Central memory CD8-positive, alpha-beta T cell (primary cell): Measurements from ENCODE around the gene MYT1.

Experiments
- ATAC-seq: fragments of 150-1000 bp; cut with Tn5 transposase; replicated peaks from 2 replicates; pipeline ENCODE4 v1.10.0; 2022; ENCODE audit warnings: mild to moderate bottlenecking, moderate FRiP score, moderate number of reproducible peaks; ENCODE audit not compliant: poor library complexity, severe bottlenecking; ENCODE audit errors: extremely low read depth
- DNase-seq, 2 donors: peaks; one replicate each; pipeline ENCODE4 v3.0.0; 2021; ENCODE audit warnings: low spot score in 2 of 2
- H3K27ac Mint-ChIP-seq: one replicate; pipeline ENCODE4 v1.8.0; 2022; ENCODE audit warnings: low read depth, mild to moderate bottlenecking, moderate library complexity, mixed read lengths
- H3K27me3 Mint-ChIP-seq: one replicate; pipeline ENCODE4 v1.8.0; 2022; ENCODE audit warnings: mixed read lengths
- H3K36me3 Mint-ChIP-seq: one replicate; pipeline ENCODE4 v1.8.0; 2022; ENCODE audit warnings: mild to moderate bottlenecking, moderate library complexity, mixed read lengths; ENCODE audit not compliant: insufficient read depth
- H3K4me1 Mint-ChIP-seq: one replicate; pipeline ENCODE4 v1.8.0; 2022; ENCODE audit warnings: mixed read lengths
- H3K4me3 Mint-ChIP-seq: one replicate; pipeline ENCODE4 v1.8.0; 2022; ENCODE audit warnings: mild to moderate bottlenecking, moderate library complexity, mixed read lengths
- H3K9me3 Mint-ChIP-seq: one replicate; pipeline ENCODE4 v1.8.0; 2022; ENCODE audit warnings: mixed read lengths

MYT1 gene

DNA sequence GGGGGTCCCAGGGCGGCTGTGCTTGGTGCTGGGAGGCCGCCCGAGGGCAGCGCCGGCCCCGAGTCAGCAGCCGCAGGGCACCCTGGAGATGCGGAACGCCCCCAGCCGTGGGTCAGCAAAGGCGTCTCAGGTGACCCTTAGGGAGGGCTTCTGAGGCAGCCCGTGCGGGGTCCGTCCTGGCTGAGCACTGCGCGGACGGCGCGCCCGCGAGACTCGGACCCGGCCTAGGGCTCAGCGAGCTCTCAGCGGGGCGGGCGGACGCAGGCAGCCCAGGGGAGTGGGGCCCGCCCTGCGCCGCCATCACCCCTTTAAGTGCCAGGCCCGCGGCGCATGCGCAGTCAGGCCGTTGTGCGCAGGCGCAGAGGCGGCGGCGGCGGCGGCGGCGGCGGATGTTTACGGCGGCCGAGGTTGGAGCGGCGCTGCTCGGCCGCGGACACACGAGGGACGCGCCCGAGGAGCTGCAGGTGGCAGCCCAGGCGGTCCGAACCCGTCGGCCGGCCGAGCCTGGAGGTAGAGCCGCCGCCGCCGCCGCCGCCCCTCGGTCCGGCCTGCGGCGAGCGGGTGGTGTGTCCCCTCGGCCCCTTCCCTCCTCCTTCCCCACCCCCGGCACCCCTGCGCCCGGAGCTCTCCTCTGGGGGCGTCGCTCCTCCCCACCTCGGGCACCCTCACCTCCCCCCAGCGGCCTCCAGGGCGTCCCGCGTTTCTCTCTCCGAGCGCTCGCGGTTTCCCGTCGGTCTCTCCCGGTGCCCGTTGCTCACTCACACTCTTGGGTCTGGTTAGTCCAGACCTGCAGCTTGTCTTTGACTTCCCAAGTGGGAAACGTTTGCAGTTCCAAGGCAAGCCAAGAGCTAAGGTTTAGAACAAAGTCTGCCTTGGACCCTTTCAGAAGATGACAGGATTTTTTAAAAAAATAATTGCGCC lies 91.4 kb downstream of the MYT1 start, which contains the start of gene PCMTD2:
Gene PCMTD2 (plus strand): TSS at position 388 of the 921 bp plus-strand sequence. CDS start 4,218 bp downstream, outside the sequence.
- DNase-seq (peak; percentile 70 to 79), ATAC-seq (peak; percentile 89)
- peak within 1 kb of the TSS; percentile 95 for H3K4me3 Mint-ChIP-seq
- H3K36me3 Mint-ChIP-seq = peaks cover 31% of the 10 kb centered on the region
- H3K4me1 Mint-ChIP-seq = peaks cover 53% of the 10 kb centered on the region
- H3K27me3 Mint-ChIP-seq = peaks cover 13% of the 10 kb centered on the region
- H3K9me3 Mint-ChIP-seq = no peaks in the 10 kb centered on the region
- peak within 1 kb of the TSS; percentile 98 for H3K27ac Mint-ChIP-seq

DNA sequence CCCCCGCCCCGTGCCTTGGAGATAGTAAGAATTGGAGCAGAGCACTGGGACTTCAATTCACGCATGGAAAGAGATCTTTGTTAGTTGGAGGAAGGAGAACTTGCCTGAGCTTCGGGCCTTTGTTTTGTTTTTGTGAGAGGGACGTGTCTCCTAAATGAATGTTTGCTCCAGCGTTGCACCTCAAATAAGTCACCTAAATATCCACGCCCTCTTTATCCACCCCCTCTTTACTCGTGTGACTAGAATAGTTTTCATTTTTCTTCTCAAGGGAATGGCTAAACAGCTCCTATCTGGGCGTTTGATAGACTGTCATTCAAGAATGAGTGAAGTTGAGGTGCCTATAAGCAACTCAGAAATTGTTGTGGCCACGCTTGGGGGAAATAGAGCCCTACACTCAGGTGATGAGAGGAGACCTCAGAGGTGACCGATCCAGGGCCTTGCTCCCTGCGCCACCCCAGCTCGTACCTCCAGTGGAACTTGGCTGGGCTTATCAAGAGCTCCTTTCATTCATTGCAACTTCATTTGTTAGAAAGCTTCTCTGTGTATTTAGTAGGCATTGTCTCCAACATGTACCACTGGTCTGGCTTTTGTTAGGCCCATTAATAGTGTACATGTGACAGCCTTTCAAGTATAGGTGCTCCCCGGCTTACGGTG lies 92.2 kb downstream of the MYT1 start:
- DNase-seq = no peak
- H3K9me3 Mint-ChIP-seq = no peaks in the 10 kb centered on the region
- H3K27me3 Mint-ChIP-seq = peaks cover 13% of the 10 kb centered on the region
- peak overlapping the region; percentile 98 for H3K27ac Mint-ChIP-seq
- peaks cover 61% of the 10 kb centered on the region for H3K4me1 Mint-ChIP-seq
- ATAC-seq = no peak
- H3K4me3 Mint-ChIP-seq = peak overlapping the region; percentile 95
- peaks cover 34% of the 10 kb centered on the region for H3K36me3 Mint-ChIP-seq

- Mint-ChIP-seq H3K9me3 (no peaks in the 10 kb centered on the region), H3K36me3 (peaks cover 34% of the 10 kb centered on the region), H3K27me3 (peaks cover 11% of the 10 kb centered on the region), H3K27ac (peak overlapping the region; percentile 98), H3K4me3 (peak overlapping the region; percentile 95), H3K4me1 (peaks cover 64% of the 10 kb centered on the region)
- no peak for ATAC-seq
- no peak for DNase-seq
Measured at GRCh38 chr20:64257107-64257757, 93.0 kb downstream of the MYT1 start.

GRCh38 chr20:64258071-64258823 lies 94.0 kb downstream of the MYT1 start:
- H3K4me3 Mint-ChIP-seq = no peak overlapping the region
- H3K27me3 Mint-ChIP-seq = peaks cover 1% of the 10 kb centered on the region
- DNase-seq (no peak), ATAC-seq (no peak)
- H3K9me3 Mint-ChIP-seq = no peaks in the 10 kb centered on the region
- no peak overlapping the region for H3K27ac Mint-ChIP-seq
- H3K36me3 Mint-ChIP-seq = peaks cover 34% of the 10 kb centered on the region
- peaks cover 74% of the 10 kb centered on the region for H3K4me1 Mint-ChIP-seq

DNA sequence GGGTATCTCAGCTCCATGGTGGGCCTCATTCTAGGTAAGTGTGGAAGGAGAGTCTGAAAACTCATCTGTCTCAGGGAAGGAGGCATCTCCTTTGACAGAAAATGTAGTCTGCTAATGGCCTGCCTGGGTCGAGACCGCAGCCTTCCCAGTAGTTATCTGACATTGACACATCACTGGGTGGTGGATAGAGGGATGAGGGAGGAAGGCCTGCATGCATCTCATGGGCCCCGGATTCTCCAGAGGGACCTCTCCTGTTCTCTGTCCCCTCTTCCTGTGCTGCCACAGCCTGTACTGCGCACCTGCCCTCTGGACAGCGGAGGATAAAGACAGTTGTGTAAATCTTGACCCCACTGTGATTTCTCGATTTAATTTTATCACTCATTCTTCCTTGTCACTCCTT lies 96.0 kb downstream of the MYT1 start:
- peaks cover 31% of the 10 kb centered on the region for H3K36me3 Mint-ChIP-seq
- H3K9me3 Mint-ChIP-seq = no peaks in the 10 kb centered on the region
- no peak for DNase-seq
- H3K4me1 Mint-ChIP-seq = peaks cover 76% of the 10 kb centered on the region
- ATAC-seq = no peak
- no peaks in the 10 kb centered on the region for H3K27me3 Mint-ChIP-seq
- H3K27ac Mint-ChIP-seq = peak overlapping the region; percentile 35
- H3K4me3 Mint-ChIP-seq = peak overlapping the region; percentile 43

DNA sequence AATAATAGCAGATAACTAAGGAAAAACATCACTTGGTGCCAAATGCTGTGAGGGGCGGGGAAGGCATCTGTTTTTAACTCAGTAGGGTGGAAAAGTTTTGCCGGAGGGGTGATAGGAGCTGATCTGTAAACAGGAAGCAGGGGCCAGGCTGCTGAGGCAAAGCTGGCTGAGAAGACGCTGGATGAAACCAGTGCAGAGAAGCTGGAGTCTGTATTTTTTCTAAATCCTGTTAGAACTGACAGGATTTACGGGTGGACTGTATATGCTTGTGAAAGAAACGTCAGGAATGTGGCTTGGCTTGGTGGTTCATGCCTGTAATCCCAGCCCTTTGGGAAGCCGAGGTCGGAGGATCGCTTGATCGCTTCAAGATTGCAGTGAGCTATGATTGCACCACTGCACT lies 96.9 kb downstream of the MYT1 start:
- Mint-ChIP-seq H3K4me3 (peak overlapping the region; percentile 43), H3K9me3 (no peaks in the 10 kb centered on the region), H3K27me3 (no peaks in the 10 kb centered on the region), H3K27ac (peak overlapping the region; percentile 35), H3K36me3 (peaks cover 24% of the 10 kb centered on the region), H3K4me1 (peaks cover 71% of the 10 kb centered on the region)
- no peak for DNase-seq
- peak; percentile 28 for ATAC-seq

DNA sequence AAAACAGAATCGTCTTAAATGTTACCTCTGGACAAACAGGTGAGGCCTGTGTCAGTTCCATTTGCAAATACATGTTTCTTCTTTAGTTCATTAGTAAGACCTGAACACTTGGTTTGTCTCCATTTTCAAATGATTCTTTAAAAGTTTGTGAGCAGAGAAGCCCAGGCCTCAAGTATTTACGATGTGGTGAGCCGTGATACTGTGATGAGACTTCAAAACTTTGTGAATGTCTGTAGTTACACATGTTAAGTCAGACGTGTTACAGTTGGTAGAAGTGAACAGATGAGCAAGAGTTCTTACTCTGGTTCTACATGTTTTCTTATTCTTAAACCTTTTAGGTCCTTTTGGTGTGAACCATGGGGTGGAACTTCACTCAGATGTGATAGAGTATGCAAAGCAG lies 99.8 kb downstream of the MYT1 start:
- Mint-ChIP-seq H3K36me3 (peaks cover 15% of the 10 kb centered on the region), H3K27me3 (no peaks in the 10 kb centered on the region), H3K9me3 (no peaks in the 10 kb centered on the region), H3K4me3 (no peak overlapping the region), H3K27ac (no peak overlapping the region), H3K4me1 (peaks cover 48% of the 10 kb centered on the region)
- no peak for ATAC-seq
- no peak for DNase-seq

DNA sequence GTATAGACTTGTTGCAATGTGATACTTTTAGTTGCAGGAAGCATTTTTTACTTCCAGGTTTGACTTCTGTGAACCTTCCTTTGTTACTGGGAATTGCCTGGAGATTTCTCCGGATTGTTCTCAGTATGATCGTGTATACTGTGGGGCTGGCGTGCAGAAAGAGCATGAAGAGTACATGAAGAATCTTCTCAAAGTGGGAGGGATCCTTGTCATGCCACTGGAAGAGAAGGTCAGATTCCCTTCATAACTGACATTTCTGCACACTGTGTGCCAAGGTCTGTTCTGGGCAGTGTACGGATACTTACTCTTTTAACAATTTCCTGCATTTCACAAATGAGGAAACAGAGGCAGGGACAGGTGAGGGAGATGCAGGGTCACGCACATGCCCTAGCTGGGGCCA lies 100.9 kb downstream of the MYT1 start:
- DNase-seq (no peak), ATAC-seq (no peak)
- Mint-ChIP-seq H3K4me1 (peaks cover 54% of the 10 kb centered on the region), H3K36me3 (peaks cover 15% of the 10 kb centered on the region), H3K27ac (no peak overlapping the region), H3K4me3 (no peak overlapping the region), H3K27me3 (no peaks in the 10 kb centered on the region), H3K9me3 (peaks cover 2% of the 10 kb centered on the region)

DNA sequence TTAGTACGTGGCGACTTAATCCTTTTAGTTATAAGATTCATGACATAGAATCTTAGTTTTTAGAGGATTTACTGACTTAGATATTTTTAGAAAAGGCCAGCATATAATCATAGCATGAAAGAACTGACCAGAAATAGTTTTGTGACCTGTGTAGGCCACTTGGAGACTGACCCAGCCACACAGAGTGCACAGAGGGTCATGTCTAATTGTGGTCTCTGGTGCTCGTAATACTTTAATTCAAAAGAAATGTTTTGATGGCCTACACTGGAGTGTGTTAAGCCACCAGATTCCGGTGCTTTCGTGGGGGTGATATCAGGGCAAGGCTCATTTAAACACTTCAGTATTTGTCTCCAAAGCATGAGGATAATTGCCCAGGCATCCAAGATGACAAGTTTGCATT lies 102.7 kb downstream of the MYT1 start:
- peaks cover 50% of the 10 kb centered on the region for H3K4me1 Mint-ChIP-seq
- no peak overlapping the region for H3K27ac Mint-ChIP-seq
- no peak overlapping the region for H3K4me3 Mint-ChIP-seq
- DNase-seq = no peak
- H3K27me3 Mint-ChIP-seq = no peaks in the 10 kb centered on the region
- peaks cover 8% of the 10 kb centered on the region for H3K36me3 Mint-ChIP-seq
- ATAC-seq = no peak
- H3K9me3 Mint-ChIP-seq = peaks cover 5% of the 10 kb centered on the region

DNA sequence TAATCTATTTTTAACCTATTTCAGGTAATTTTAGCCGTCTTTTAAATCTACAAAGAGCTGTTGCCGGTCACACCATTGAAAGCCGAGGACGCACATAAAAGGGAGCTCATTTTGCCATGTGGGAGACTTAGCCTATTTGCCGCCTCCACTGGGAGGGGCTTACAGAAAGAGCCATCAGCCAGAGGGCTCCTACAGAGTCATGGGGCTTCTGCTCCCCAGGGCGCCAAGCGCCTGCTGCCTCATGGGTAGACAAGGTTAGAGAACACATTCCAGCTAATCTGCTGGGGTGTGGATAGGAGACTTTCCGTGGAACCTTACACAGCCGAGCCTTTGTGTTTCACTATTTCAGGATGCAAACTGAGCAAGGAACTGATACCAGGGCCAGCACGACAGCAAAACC lies 103.9 kb downstream of the MYT1 start:
- ATAC-seq (no peak), DNase-seq (no peak)
- Mint-ChIP-seq H3K27me3 (no peaks in the 10 kb centered on the region), H3K4me3 (no peak overlapping the region), H3K27ac (no peak overlapping the region), H3K36me3 (peaks cover 8% of the 10 kb centered on the region), H3K4me1 (peaks cover 42% of the 10 kb centered on the region), H3K9me3 (peaks cover 5% of the 10 kb centered on the region)

DNA sequence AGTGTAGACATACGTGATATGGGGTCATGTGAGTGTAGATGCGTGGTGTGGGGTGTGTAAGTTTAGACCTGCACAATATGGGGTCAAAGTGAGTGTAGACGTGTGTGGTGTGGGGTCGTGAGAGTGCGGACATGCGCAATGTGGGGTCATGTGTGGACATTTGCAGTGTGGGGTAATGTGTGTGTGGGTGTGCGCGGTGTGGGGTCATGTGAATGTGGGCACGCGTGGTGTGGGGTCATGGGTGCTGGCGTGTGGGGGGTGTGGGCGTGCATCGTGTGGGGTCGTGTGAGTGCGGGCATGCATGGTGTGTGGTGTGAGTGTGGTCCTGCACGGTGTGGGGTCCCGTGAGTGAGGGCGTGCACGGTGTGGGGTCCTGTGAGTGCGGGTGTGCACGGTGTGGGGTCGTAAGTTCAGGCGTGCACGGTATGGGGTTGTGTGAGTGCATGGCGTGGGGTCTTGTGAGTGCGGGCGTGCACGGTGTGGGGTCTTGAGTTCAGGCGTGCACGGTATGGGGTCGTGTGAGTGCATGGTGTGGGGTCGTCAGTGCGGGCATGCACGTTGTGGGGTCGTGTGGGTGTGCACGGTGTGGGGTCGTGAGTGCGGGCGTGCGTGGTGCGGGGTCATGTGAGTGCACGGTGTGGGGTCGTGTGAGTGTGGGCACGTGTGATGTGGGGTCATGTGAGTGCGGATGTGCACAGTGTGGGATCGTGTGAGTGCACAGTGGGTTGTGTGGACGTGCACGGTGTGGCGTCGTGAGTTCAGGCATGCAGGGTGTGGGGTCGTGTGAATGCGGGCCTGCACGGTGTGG lies 105.6 kb downstream of the MYT1 start:
- Mint-ChIP-seq H3K36me3 (peaks cover 13% of the 10 kb centered on the region), H3K27ac (no peak overlapping the region), H3K9me3 (peaks cover 5% of the 10 kb centered on the region), H3K4me3 (no peak overlapping the region), H3K4me1 (peaks cover 30% of the 10 kb centered on the region), H3K27me3 (no peaks in the 10 kb centered on the region)
- no peak for DNase-seq
- no peak for ATAC-seq
